RWPE2 (cell line): ENCODE results near the gene UBL3.

ENCODE experiments used
- ATAC-seq: fragments of 200-7000 bp; cut with Tn5 transposase; 3 replicates; pipeline ENCODE4 v1.9.1; 2021; ENCODE audit warnings: low read depth
- DNase-seq: peaks from one replicate; pipeline ENCODE4 v3.0.0-alpha.2; 2020; ENCODE audit warnings: low spot score
- H3K27ac ChIP-seq: fragments of 450-650 bp; 2 replicates; pipeline ENCODE4 v1.5.1; 2017; ENCODE audit warnings: mild to moderate bottlenecking; ENCODE audit not compliant: poor library complexity, severe bottlenecking
- H3K27me3 ChIP-seq: fragments of 250-450 bp; sonication (Bioruptor Pico); 2 replicates; pipeline ENCODE4 v1.5.1; 2021; ENCODE audit warnings: mild to moderate bottlenecking, moderate library complexity; ENCODE audit not compliant: insufficient read depth, poor library complexity, severe bottlenecking
- H3K36me3 ChIP-seq: fragments of 250-450 bp; sonication (Bioruptor Pico); 2 replicates; pipeline ENCODE4 v1.5.1; 2020; ENCODE audit warnings: low read depth, mild to moderate bottlenecking, moderate library complexity
- H3K4me1 ChIP-seq: fragments of 250-450 bp; sonication (Bioruptor Pico); 2 replicates; pipeline ENCODE4 v1.5.1; 2021; ENCODE audit warnings: mild to moderate bottlenecking, moderate library complexity; ENCODE audit not compliant: insufficient read depth, poor library complexity, severe bottlenecking
- H3K4me3 ChIP-seq: fragments of 250-450 bp; sonication (Bioruptor Pico); 2 replicates; pipeline ENCODE4 v1.5.1; 2021; ENCODE audit warnings: mild to moderate bottlenecking, moderate library complexity; ENCODE audit not compliant: severe bottlenecking
- H3K9me3 ChIP-seq: fragments of 250-450 bp; sonication (Bioruptor Pico); 2 replicates; pipeline ENCODE4 v1.5.1; 2021; ENCODE audit warnings: mild to moderate bottlenecking, moderate library complexity; ENCODE audit not compliant: severe bottlenecking
- TF ChIP-seq, protein P1 (sequence below): fragments of 450-650 bp; IDR thresholded peaks from one replicate; pipeline ENCODE4 v1.5.1; 2017; ENCODE audit warnings: mild to moderate bottlenecking, moderate library complexity; ENCODE audit not compliant: poor library complexity, severe bottlenecking

Gene UBL3, protein sequence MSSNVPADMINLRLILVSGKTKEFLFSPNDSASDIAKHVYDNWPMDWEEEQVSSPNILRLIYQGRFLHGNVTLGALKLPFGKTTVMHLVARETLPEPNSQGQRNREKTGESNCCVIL

DNA sequence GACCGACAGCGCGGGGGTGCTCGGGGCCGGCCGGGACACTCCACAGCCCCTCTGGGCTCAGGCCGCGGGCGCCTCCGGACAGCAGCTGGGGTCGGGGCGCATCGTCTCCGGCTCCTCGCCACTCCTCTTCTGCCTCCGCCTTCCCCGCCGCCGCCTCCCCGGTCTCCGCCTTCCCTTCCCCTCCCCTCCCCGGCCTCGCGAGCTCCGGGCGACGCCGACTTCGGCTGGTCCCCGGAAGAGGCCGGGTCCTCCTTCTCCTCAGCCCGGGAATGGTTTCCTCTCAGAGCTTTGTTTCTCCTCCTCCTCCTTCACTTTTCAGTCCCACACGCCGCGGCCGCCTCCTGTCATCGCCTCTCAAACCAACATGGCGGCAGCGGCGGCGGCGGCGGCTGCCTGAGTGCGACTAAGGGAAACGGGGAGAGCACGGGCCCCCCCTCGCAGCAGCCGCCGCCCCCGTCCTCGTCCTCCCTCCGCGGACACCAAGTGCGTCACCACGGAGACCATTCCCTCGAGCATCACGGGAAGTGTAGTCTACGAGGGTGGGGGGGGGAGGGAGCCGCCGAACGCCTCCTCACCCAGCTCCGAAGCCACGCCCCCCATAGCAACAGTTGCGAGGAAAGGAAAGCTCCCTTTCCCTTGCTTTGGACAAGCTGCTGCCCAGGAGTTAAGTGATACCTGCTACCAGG lies at the start of gene UBL3:
UBL3 (minus strand) TSS at position 405 of the 686 bp plus-strand sequence. CDS start 1,079 bp downstream, outside the sequence.
- TF ChIP-seq, protein P1, sequence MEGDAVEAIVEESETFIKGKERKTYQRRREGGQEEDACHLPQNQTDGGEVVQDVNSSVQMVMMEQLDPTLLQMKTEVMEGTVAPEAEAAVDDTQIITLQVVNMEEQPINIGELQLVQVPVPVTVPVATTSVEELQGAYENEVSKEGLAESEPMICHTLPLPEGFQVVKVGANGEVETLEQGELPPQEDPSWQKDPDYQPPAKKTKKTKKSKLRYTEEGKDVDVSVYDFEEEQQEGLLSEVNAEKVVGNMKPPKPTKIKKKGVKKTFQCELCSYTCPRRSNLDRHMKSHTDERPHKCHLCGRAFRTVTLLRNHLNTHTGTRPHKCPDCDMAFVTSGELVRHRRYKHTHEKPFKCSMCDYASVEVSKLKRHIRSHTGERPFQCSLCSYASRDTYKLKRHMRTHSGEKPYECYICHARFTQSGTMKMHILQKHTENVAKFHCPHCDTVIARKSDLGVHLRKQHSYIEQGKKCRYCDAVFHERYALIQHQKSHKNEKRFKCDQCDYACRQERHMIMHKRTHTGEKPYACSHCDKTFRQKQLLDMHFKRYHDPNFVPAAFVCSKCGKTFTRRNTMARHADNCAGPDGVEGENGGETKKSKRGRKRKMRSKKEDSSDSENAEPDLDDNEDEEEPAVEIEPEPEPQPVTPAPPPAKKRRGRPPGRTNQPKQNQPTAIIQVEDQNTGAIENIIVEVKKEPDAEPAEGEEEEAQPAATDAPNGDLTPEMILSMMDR = no peak
- peak within 1 kb of the TSS; percentile 70 for H3K27ac ChIP-seq

DNA sequence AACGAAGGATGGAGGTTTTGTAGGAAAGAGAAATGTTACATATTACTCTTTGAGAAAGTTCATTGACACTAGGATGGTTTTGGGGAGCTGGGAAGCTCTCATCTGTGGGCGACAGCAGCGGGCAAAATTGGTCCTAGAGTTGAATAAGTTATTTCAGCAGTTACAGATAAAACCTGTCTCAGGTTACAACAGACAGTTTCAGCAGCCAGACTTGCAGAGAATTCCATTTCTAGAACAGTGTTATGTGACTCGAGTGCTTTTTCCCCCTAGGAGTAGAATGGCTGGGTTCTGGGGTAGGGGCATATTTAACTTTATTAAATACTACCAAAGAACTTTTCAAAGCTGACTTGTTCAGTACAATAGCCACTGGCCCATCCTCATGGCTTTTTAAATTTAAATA lies 46.7 kb upstream of the UBL3 start:
- TF ChIP-seq, protein P1 = no peak
- Histone ChIP-seq H3K27me3 (no peaks in the 10 kb centered on the region), H3K4me1 (peaks cover 8% of the 10 kb centered on the region), H3K9me3 (no peaks in the 10 kb centered on the region), H3K27ac (no peak overlapping the region), H3K36me3 (no peaks in the 10 kb centered on the region), H3K4me3 (no peak overlapping the region)
- DNase-seq (no peak), ATAC-seq (no peak)

More for the DNA sequence above, at the start of gene UBL3:
- ATAC-seq = peak; percentile 77
- DNase-seq = peak; percentile 93
- Histone ChIP-seq H3K27me3 (no peaks in the 10 kb centered on the region), H3K9me3 (no peaks in the 10 kb centered on the region), H3K36me3 (no peaks in the 10 kb centered on the region), H3K4me3 (peak within 1 kb of the TSS; percentile 80), H3K4me1 (peaks cover 17% of the 10 kb centered on the region)

DNA sequence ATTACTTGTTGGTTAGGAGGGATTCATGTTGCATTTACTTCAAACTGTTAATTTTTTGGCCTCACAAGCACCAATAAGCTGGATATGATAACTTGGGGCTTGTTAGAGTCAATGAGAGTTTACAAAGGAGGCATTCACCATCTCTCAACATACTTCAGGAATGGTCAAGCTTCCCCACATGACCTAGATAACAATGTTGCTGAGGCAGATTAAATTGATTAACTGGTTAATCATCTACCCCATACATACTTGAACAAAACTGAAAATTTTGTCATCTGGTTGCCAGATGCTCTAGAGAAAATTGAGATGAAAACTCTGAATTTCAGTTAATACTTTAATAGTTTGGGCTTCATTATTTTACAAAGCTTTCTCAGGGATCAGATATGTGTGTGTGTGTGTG lies 43.0 kb upstream of the UBL3 start:
- Histone ChIP-seq H3K4me3 (no peak overlapping the region), H3K27me3 (no peaks in the 10 kb centered on the region), H3K9me3 (no peaks in the 10 kb centered on the region), H3K4me1 (no peaks in the 10 kb centered on the region), H3K27ac (no peak overlapping the region), H3K36me3 (no peaks in the 10 kb centered on the region)
- ATAC-seq = no peak
- TF ChIP-seq, protein P1 = no peak
- DNase-seq = no peak

DNA sequence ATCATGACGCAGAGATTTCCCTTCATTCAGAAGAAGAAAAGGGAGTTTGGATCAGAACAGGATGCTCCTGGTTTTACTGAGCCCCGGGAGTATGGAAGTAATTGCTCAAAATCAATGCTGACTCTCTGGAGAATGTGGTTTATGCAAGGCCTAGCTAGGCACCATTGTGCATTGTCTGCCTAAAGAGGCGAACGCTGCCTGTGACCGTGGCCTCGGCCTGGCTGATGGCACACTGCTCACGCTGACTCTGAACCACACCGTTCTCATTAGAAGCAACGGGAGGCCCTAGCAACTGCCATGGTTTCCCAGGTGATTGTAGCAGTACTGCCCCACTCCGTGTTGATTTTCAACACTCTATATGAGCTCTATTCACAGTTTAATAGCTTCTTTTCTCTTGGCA lies 41.7 kb upstream of the UBL3 start:
- Histone ChIP-seq H3K27ac (no peak overlapping the region), H3K4me1 (no peaks in the 10 kb centered on the region), H3K36me3 (no peaks in the 10 kb centered on the region), H3K27me3 (no peaks in the 10 kb centered on the region), H3K9me3 (no peaks in the 10 kb centered on the region), H3K4me3 (no peak overlapping the region)
- TF ChIP-seq, protein P1 = no peak
- no peak for ATAC-seq
- DNase-seq = no peak

DNA sequence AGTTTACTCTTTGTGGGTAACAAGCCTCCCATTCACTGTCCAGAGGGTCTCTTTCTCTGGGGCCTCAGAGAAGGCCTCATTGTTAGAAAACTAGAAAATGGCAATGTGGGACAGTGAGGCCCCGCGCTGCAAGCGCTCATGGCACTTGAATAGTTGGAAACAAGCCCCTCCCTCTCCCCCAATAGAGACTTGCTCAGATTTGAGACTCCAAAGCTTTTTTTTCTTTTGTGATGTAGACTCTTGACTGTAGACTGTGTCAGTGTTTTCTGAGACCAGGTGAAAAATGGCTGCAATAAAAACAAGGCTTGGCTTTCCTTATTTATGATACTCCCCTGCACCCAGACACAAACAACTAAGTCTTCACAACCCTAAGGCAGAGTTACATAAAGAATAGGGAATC lies 38.7 kb upstream of the UBL3 start:
- TF ChIP-seq, protein P1 = no peak
- Histone ChIP-seq H3K4me1 (no peaks in the 10 kb centered on the region), H3K27ac (no peak overlapping the region), H3K9me3 (no peaks in the 10 kb centered on the region), H3K4me3 (no peak overlapping the region), H3K36me3 (no peaks in the 10 kb centered on the region), H3K27me3 (no peaks in the 10 kb centered on the region)
- no peak for ATAC-seq
- no peak for DNase-seq
